Kidney (tissue), 14 donors: ENCODE data around the gene KRTAP5-3. TPM values are rescaled to one million over a fixed set of nuclear protein-coding genes. Genes with fewer than 3 reads are reported as not detected.

Experiments used
- DNase-seq, 5 donors: peaks; one replicate each; pipeline ENCODE4 v3.0.0-alpha.2; 2013 to 2020
- FAIRE-seq: peaks from 2 replicates; lab custom pipeline; 2012; peaks lifted over from hg19 to GRCh38; lab: Jason Lieb, UNC
- H3K27ac ChIP-seq, 2 donors: one replicate each; pipeline ENCODE4 v1.7.0; 2013; ENCODE audit warnings: low read depth in 2 of 2, low read length in 2 of 2, inconsistent platforms in 1 of 2
- H3K27me3 ChIP-seq: one replicate; pipeline ENCODE4 v1.7.1; 2013; ENCODE audit warnings: low read length, inconsistent platforms; ENCODE audit not compliant: control insufficient read depth, insufficient read depth
- H3K36me3 ChIP-seq, 3 donors: one replicate each; pipeline versions ENCODE4 v1.7.0 to v1.7.1; 2013; ENCODE audit warnings: low read length in 3 of 3, control low read depth in 1 of 3, inconsistent platforms in 1 of 3; ENCODE audit not compliant: insufficient read depth in 3 of 3, control insufficient read depth in 2 of 3
- H3K4me1 ChIP-seq, 3 donors: one replicate each; pipeline versions ENCODE4 v1.7.0 to v1.7.1; 2013; ENCODE audit warnings: low read length in 3 of 3, inconsistent platforms in 1 of 3, low read depth in 1 of 3; ENCODE audit not compliant: control insufficient read depth in 2 of 3, insufficient read depth in 2 of 3
- H3K4me3 ChIP-seq, 3 donors: one replicate each; pipeline versions ENCODE4 v1.7.0 to v1.8.1; 2013; ENCODE audit warnings: low read length in 3 of 3, control low read depth in 1 of 3, inconsistent platforms in 1 of 3
- H3K9ac ChIP-seq, 3 donors: one replicate each; pipeline versions ENCODE4 v1.7.0 to v1.7.1; 2013; ENCODE audit warnings: low read length in 3 of 3, control low read depth in 1 of 3, inconsistent platforms in 1 of 3
- H3K9me3 ChIP-seq, 3 donors: one replicate each; pipeline versions ENCODE4 v1.7.0 to v1.7.1; 2013; ENCODE audit warnings: low read length in 3 of 3, control low read depth in 1 of 3, inconsistent platforms in 1 of 3; ENCODE audit not compliant: control insufficient read depth in 2 of 3, insufficient read depth in 1 of 3
- intact Hi-C: fragments of 100-400 bp; cut with DNase I; formaldehyde crosslinking; loops from one replicate; pipeline ENCODE4 v1.11.1; 2022
- polyA plus RNA-seq: library from polyadenylated mRNA; stranded (reverse); fragments of 350-450 nt; fragmentation: Illumina TruSeq; extraction: RNeasy Lipid Tissue Mini Kit (QIAGEN cat#74804); gene quantifications from one replicate; pipeline ENCODE4 v1.2.3, GENCODE V29; 2014; ENCODE audit warnings: low read depth, low replicate concordance; ENCODE audit not compliant: insufficient read depth
- total RNA-seq: library from RNA; stranded (reverse); fragmentation: NEBNext Ultra II Directional; extraction: Animal tissue kit (Norgen Biotek cat#: 25700); gene quantifications from one replicate; pipeline ENCODE4 v1.2.1, GENCODE V29; 2021
- TF ChIP-seq, protein P1 (sequence below): IDR thresholded peaks from 3 replicates; pipeline ENCODE4 v1.5.1; 2012; ENCODE audit warnings: mild to moderate bottlenecking, moderate library complexity, borderline replicate concordance; ENCODE audit not compliant: insufficient read depth; ENCODE audit errors: extremely low read depth
- donor health status: control.
- donor health status: control.
- donor health status: control.
- donor health status: control.
- donor health status: control.
- donor health status: DM: yes; HTN: yes; CAD: no.
- donor health status: Normal renal cell carcinoma (clear cell type).

The KRTAP5-3 gene
- total and polyA plus RNA-seq, 2 donors from 2014 or later, result not detected

DNA sequence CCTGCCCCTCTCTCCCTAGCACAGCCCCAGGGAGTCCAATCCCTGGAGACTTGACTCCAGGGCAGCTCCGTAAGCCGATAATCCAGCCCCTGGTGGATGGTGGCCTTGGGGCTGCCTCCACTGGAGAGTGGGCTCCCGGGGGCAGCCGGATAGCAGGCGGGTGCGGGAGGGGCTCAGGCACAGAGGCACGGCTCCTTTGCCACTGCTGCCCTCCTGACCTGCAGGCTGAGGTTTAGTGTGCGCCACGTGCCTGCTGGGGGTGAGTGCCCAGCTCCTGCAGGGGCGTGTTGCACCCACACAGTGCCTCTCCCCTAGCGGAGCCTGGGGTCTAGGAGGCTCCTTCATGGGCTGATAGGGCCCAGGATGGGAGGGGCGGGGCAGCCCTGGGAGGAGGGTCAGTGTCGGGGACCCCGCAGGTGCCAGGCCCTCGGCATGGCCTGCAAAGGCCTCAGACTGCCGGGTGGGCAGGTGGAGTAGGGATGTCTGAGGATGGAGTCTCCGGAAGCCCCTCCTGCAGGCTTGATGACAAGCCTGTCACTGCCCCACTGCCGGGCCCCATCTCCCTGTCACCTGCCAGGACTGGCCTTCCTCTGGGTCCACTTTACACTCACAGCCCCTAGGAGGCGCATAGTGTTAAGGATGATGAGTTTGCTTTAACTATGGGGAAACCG, 41.7 kb downstream of the KRTAP5-3 start:
- Histone ChIP-seq H3K9ac (no peak overlapping the region), H3K4me3 (no peak overlapping the region), H3K27ac (no peak overlapping the region), H3K9me3 (no peaks in the 10 kb centered on the region), H3K27me3 (no peaks in the 10 kb centered on the region), H3K4me1 (peaks cover 0 to 6% (median 0%) of the 10 kb centered on the region in 3 donors), H3K36me3 (no peaks in the 10 kb centered on the region)
- TF ChIP-seq, protein P1, sequence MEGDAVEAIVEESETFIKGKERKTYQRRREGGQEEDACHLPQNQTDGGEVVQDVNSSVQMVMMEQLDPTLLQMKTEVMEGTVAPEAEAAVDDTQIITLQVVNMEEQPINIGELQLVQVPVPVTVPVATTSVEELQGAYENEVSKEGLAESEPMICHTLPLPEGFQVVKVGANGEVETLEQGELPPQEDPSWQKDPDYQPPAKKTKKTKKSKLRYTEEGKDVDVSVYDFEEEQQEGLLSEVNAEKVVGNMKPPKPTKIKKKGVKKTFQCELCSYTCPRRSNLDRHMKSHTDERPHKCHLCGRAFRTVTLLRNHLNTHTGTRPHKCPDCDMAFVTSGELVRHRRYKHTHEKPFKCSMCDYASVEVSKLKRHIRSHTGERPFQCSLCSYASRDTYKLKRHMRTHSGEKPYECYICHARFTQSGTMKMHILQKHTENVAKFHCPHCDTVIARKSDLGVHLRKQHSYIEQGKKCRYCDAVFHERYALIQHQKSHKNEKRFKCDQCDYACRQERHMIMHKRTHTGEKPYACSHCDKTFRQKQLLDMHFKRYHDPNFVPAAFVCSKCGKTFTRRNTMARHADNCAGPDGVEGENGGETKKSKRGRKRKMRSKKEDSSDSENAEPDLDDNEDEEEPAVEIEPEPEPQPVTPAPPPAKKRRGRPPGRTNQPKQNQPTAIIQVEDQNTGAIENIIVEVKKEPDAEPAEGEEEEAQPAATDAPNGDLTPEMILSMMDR, result no peak
- peak in 2 of 5 donors; percentile 57 to 72 for DNase-seq
- no peak for FAIRE-seq
- intact Hi-C loops, result no loop called here

DNA sequence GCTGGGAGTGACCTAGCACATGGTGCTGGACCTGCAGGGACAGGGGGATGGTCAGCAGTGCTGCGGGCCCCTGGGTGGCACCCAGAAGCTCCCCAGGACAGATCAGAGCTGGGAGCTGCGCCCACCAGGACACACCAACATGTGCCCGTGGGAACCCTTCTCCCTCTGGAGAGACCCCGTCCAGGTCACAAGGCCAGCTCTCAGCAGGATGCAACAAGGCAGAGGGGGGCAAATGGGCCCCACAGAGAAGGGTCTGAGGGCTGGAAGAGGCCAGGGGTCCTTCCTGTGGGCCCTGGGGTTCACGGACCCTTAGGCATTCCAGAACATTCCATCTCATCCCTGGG, 42.4 kb downstream of the KRTAP5-3 start:
- Histone ChIP-seq H3K9me3 (no peaks in the 10 kb centered on the region), H3K9ac (no peak overlapping the region), H3K4me3 (no peak overlapping the region), H3K4me1 (peaks cover 0 to 6% (median 0%) of the 10 kb centered on the region in 3 donors), H3K36me3 (no peaks in the 10 kb centered on the region), H3K27me3 (no peaks in the 10 kb centered on the region), H3K27ac (no peak overlapping the region)
- DNase-seq (no peak), FAIRE-seq (no peak)
- TF ChIP-seq, protein P1, result no peak
- intact Hi-C loops, result no loop called here

DNA sequence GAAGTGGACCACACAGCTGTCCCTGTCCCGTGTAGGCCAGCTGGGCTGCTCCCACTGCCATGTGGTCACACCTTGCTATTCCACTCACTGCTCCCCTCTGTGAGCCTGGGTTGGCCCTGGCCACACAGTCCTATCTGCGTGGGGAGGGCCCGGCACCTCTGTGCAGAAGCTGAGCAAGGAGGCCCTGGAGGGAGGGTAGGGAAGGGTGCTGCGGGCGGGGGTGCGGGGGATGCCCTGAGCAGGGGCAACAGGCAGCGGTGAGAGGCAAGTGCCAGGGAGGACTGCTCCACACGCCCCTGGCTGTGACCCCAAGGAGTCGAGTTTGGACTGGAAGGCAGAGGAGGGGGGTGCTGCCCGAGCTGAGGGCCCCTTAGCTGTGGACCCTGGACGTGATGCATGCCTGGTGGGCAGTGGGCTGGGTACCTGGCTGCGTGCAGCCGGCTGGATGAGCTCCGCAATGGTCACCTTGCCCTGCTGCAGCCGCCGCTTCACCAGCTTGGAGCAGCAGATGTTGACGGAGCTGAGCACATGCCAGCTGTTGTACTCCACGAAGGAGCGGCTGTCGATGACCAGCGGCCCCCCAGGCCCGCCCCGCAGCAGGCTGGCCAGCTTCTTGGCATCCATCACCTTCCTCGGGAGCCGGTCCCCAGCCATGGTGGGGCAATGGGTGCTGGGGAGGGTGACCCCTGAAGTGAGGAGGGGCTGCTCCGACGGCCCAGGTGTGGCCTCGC, 42.9 kb downstream of the KRTAP5-3 start:
- Histone ChIP-seq H3K4me1 (peaks cover 0 to 6% (median 0%) of the 10 kb centered on the region in 3 donors), H3K4me3 (no peak overlapping the region), H3K36me3 (no peaks in the 10 kb centered on the region), H3K27ac (no peak overlapping the region), H3K9ac (no peak overlapping the region), H3K9me3 (no peaks in the 10 kb centered on the region), H3K27me3 (no peaks in the 10 kb centered on the region)
- peak in 1 of 5 donors; percentile 59 for DNase-seq
- TF ChIP-seq, protein P1, result no peak
- intact Hi-C loops, result no loop called here
- no peak for FAIRE-seq
